Effector CD4-positive, alpha-beta T cell (primary cell): ENCODE results near the gene H3-3A.

Source experiments
- DNase-seq: peaks from one replicate; pipeline ENCODE4 v3.0.0-alpha.2; 2020

H3-3A gene

GRCh38 chr1:226112626-226113025 lies 50.1 kb downstream of the H3-3A start:
- no peak for DNase-seq

- DNase-seq, result no peak
These were observed 54.2 kb downstream of the H3-3A start for GRCh38 chr1:226116673-226117072.

- no peak for DNase-seq
These were observed 54.8 kb downstream of the H3-3A start for GRCh38 chr1:226117330-226117729.

- no peak for DNase-seq
These were observed 55.8 kb downstream of the H3-3A start for GRCh38 chr1:226118357-226118756.

- DNase-seq, result no peak
These were observed 56.7 kb downstream of the H3-3A start for GRCh38 chr1:226119169-226119568.

- DNase-seq, result no peak
These were observed 57.9 kb downstream of the H3-3A start for GRCh38 chr1:226120398-226120797.

- no peak for DNase-seq
These were observed 58.6 kb downstream of the H3-3A start for GRCh38 chr1:226121049-226121586.
